Tibial artery (tissue), 4 donors: ENCODE results near the gene PEX5L.

ENCODE experiments used
- DNase-seq, 2 donors: peaks; one replicate each; pipeline ENCODE4 v3.0.0-alpha.2; 2019
- H3K27ac ChIP-seq, 2 donors: fragments of 200-600 bp; sonication (generic) in 1 of 2; 1 replicate in 1 of 2; 2 replicates in 1 of 2; pipeline ENCODE4 v1.5.1; 2018 to 2019; ENCODE audit warnings: mild to moderate bottlenecking in 1 of 2
- H3K27me3 ChIP-seq, 2 donors: fragments of 200-600 bp; sonication (generic) in 1 of 2; one replicate each; pipeline versions ENCODE4 v1.5.1 to v1.6.0; 2016 to 2019
- H3K36me3 ChIP-seq, 3 donors: fragments of 200-600 bp; sonication (generic) in 2 of 3; one replicate each; pipeline ENCODE4 v1.5.1; 2016 to 2019; ENCODE audit warnings: mild to moderate bottlenecking in 2 of 3
- H3K4me1 ChIP-seq, 4 donors: fragments of 200-600 bp; sonication (generic) in 2 of 4; 1 replicate in 3 of 4; 2 replicates in 1 of 4; pipeline ENCODE4 v1.5.1; 2016 to 2019
- H3K4me3 ChIP-seq, 2 donors: fragments of 200-600 bp; sonication (generic) in 1 of 2; 1 replicate in 1 of 2; 2 replicates in 1 of 2; pipeline ENCODE4 v1.5.1; 2018 to 2019; ENCODE audit warnings: mild to moderate bottlenecking in 2 of 2
- H3K9me3 ChIP-seq, 3 donors: fragments of 200-600 bp; sonication (generic) in 1 of 3; one replicate each; pipeline ENCODE4 v1.5.1; 2016 to 2019
- intact Hi-C: fragments of 100-400 bp; cut with DNase I; formaldehyde crosslinking; loops from one replicate; pipeline ENCODE4 v1.15.0; 2023; ENCODE audit warnings: low total_unique reads
- TF ChIP-seq, protein P1 (sequence below), 2 experiments: fragments of 200-600 bp in 1 of 2; fragments of 450-650 bp in 1 of 2; IDR thresholded peaks; one replicate each; pipeline ENCODE4 v1.5.1; 2017 to 2019; ENCODE audit warnings: antibody characterized with exemption in 2 of 2, mild to moderate bottlenecking in 1 of 2, moderate library complexity in 1 of 2

The PEX5L gene

GRCh38 chr3:179766416-179767133, 270.2 kb downstream of the PEX5L start:
- no peak overlapping the region for H3K27ac ChIP-seq
- no peaks in the 10 kb centered on the region for H3K9me3 ChIP-seq
- no peaks in the 10 kb centered on the region for H3K27me3 ChIP-seq
- DNase-seq = no peak
- no peak overlapping the region for H3K4me3 ChIP-seq
- TF ChIP-seq, protein P1, sequence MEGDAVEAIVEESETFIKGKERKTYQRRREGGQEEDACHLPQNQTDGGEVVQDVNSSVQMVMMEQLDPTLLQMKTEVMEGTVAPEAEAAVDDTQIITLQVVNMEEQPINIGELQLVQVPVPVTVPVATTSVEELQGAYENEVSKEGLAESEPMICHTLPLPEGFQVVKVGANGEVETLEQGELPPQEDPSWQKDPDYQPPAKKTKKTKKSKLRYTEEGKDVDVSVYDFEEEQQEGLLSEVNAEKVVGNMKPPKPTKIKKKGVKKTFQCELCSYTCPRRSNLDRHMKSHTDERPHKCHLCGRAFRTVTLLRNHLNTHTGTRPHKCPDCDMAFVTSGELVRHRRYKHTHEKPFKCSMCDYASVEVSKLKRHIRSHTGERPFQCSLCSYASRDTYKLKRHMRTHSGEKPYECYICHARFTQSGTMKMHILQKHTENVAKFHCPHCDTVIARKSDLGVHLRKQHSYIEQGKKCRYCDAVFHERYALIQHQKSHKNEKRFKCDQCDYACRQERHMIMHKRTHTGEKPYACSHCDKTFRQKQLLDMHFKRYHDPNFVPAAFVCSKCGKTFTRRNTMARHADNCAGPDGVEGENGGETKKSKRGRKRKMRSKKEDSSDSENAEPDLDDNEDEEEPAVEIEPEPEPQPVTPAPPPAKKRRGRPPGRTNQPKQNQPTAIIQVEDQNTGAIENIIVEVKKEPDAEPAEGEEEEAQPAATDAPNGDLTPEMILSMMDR (IDR thresholded peaks at IDR 0.05) = no peak
- intact Hi-C loops = no loop called here
- H3K36me3 ChIP-seq = peaks cover 30 to 64% (median 43%) of the 10 kb centered on the region in 3 donors
- H3K4me1 ChIP-seq = no peaks in the 10 kb centered on the region

DNA sequence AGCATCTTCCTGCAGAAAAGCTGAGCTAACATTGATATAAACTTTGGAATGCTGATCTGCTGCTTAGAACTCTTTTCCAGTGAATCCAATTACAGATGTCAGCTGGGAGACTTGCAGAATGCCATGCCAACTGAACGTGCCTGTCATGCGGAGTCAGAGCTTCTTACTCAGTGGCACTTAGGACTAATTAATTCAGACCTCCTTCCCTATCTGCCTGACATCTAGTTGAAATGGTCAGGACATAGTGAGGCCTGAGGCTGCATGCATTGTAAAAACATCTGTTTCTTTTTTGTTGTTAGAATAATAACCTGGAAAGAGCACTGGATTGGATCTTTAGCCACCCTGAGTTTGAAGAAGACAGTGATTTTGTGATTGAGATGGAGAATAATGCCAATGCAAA, 271.3 kb downstream of the PEX5L start:
- H3K27me3 ChIP-seq = no peaks in the 10 kb centered on the region
- H3K27ac ChIP-seq = no peak overlapping the region
- H3K36me3 ChIP-seq = peaks cover 39 to 65% (median 55%) of the 10 kb centered on the region in 3 donors
- H3K9me3 ChIP-seq = no peaks in the 10 kb centered on the region
- H3K4me3 ChIP-seq = no peak overlapping the region
- intact Hi-C loops = no loop called here
- TF ChIP-seq, protein P1 (IDR thresholded peaks at IDR 0.05) = no peak
- DNase-seq = no peak
- no peaks in the 10 kb centered on the region for H3K4me1 ChIP-seq

- no peaks in the 10 kb centered on the region for H3K9me3 ChIP-seq
- peaks cover 43 to 84% (median 70%) of the 10 kb centered on the region in 3 donors for H3K36me3 ChIP-seq
- H3K4me1 ChIP-seq = no peaks in the 10 kb centered on the region
- no peak overlapping the region for H3K27ac ChIP-seq
- DNase-seq = no peak
- no peaks in the 10 kb centered on the region for H3K27me3 ChIP-seq
- intact Hi-C loops = no loop called here
- TF ChIP-seq, protein P1 (IDR thresholded peaks at IDR 0.05) = no peak
- H3K4me3 ChIP-seq = no peak overlapping the region
Observed at GRCh38 chr3:179760944-179761343, 275.8 kb downstream of the PEX5L start.

- Histone ChIP-seq H3K4me1 (no peaks in the 10 kb centered on the region), H3K4me3 (no peak overlapping the region), H3K27me3 (no peaks in the 10 kb centered on the region), H3K27ac (no peak overlapping the region), H3K9me3 (no peaks in the 10 kb centered on the region), H3K36me3 (peaks cover 9 to 19% (median 15%) of the 10 kb centered on the region in 3 donors)
- TF ChIP-seq, protein P1 (IDR thresholded peaks at IDR 0.05) = peak in 1 of 2 experiments; percentile 30
- intact Hi-C loops = no loop called here
- DNase-seq = no peak
Observed at GRCh38 chr3:179750720-179751328, 285.9 kb downstream of the PEX5L start.

DNA sequence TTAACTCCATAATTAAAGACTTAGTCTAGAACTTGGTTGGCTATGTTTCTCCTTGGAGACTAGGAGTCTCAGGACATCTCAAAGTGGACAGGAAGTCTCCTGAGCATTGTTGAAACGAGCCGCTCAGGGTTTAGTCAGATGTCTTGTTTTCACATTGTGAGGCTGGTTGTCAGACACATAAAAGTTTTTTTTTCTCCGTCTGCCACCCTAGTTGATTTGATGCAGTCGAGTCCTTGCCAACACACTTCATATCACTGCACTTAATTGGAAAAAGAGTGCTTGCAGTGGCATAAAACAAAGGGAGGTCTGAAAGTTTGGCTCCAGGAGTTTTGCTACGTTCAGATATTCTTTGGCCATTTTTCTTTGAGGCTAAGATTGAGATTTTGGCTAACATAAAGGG, 291.0 kb downstream of the PEX5L start:
- TF ChIP-seq, protein P1 (IDR thresholded peaks at IDR 0.05) = no peak
- Histone ChIP-seq H3K9me3 (no peaks in the 10 kb centered on the region), H3K4me1 (no peaks in the 10 kb centered on the region), H3K36me3 (peaks cover 19 to 40% (median 25%) of the 10 kb centered on the region in 3 donors), H3K27me3 (no peaks in the 10 kb centered on the region), H3K4me3 (no peak overlapping the region), H3K27ac (no peak overlapping the region)
- intact Hi-C loops = no loop called here
- DNase-seq = no peak
